DND-41 (cell line): ENCODE results near the gene MEX3B.

Experiments used
- CTCF ChIP-seq: IDR thresholded peaks from 2 replicates; pipeline ENCODE4 v1.5.1; 2012; ENCODE audit warnings: borderline replicate concordance, low read length, moderate library complexity, mild to moderate bottlenecking; ENCODE audit not compliant: poor library complexity, severe bottlenecking; ENCODE audit errors: extremely low read depth
- EZH2 ChIP-seq: IDR thresholded peaks from 3 replicates; pipeline ENCODE4 v1.6.1; 2012; ENCODE audit warnings: borderline replicate concordance, low read depth, mild to moderate bottlenecking, moderate library complexity, low read length, inconsistent platforms; ENCODE audit not compliant: severe bottlenecking

DNA sequence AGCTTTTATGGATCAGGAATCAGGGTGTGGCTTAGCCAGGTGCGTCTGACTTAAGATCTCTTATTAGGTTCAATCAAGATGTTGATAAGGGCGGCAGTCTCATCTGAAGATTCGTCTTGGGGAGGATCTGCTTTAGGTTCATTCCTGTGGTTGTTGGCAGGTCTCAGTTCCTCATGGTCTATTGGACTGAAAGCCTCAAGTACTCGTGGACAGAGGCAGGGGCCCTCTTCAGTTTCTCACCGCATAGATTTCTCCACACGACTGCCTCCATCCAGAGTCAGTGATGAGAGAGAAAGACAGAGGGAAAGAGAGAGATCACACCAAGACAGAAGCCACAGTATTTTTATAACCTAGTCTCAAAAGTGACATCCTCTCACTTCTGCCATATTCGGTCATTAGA lies 9.4 kb downstream of the MEX3B start:
- TF ChIP-seq CTCF (no peak), EZH2 (no peak)
